Cardiac muscle cell (in vitro differentiated cells and primary cell): ENCODE results near the gene RTKN. TPM values are rescaled to one million over a fixed set of nuclear protein-coding genes. Genes with fewer than 3 reads are reported as not detected.

Source experiments
- DNase-seq, 2 donors: peaks; one replicate each; pipeline versions ENCODE4 v3.0.0 to v3.0.0-alpha.2; 2010 to 2017; ENCODE audit warnings: low read depth in 1 of 2, low spot score in 1 of 2
- H3K27ac ChIP-seq: fragments of 200-600 bp; sonication (generic); 2 replicates; pipeline ENCODE4 v1.5.1; 2016
- H3K27me3 ChIP-seq: fragments of 200-600 bp; sonication (generic); 2 replicates; pipeline ENCODE4 v1.6.0; 2016; ENCODE audit warnings: control low read depth
- H3K36me3 ChIP-seq: fragments of 200-600 bp; sonication (generic); 2 replicates; pipeline ENCODE4 v1.5.1; 2016; ENCODE audit warnings: control low read depth
- H3K4me1 ChIP-seq: fragments of 200-600 bp; sonication (generic); 2 replicates; pipeline ENCODE4 v1.8.1; 2017; ENCODE audit warnings: low read depth, mild to moderate bottlenecking, mixed run types
- H3K4me3 ChIP-seq: fragments of 200-600 bp; sonication (generic); 2 replicates; pipeline ENCODE4 v1.5.1; 2016; ENCODE audit warnings: mild to moderate bottlenecking
- H3K9me3 ChIP-seq: fragments of 200-600 bp; sonication (generic); 2 replicates; pipeline ENCODE4 v1.5.1; 2017; ENCODE audit warnings: low read depth, mild to moderate bottlenecking, control low read depth
- polyA plus RNA-seq: library from polyadenylated mRNA; unstranded; fragments of >200 nt; fragmentation: Nextera tagmentation; extraction: Ambion mirVana; gene quantifications from 2 replicates; pipeline ENCODE4 v1.2.1, GENCODE V29; 2016
- total RNA-seq: library from RNA; depleted of rRNA; stranded (reverse); fragments of >200 nt; gene quantifications from 2 replicates; pipeline ENCODE4 v1.2.3, GENCODE V29; 2016
- TF ChIP-seq, protein P1 (sequence below): IDR thresholded peaks from 2 replicates; pipeline ENCODE4 v1.5.1; 2012; ENCODE audit warnings: low read depth, mild to moderate bottlenecking, low read length

RTKN gene
- total and polyA plus RNA-seq, 2 experiments from 2014 or later = 53.3 to 61.7 TPM

GRCh38 chr2:74430502-74430901 is 11.2 kb downstream of the RTKN start:
- no peaks in the 10 kb centered on the region for H3K9me3 ChIP-seq
- no peak for DNase-seq
- H3K4me3 ChIP-seq = no peak overlapping the region
- TF ChIP-seq, protein P1, sequence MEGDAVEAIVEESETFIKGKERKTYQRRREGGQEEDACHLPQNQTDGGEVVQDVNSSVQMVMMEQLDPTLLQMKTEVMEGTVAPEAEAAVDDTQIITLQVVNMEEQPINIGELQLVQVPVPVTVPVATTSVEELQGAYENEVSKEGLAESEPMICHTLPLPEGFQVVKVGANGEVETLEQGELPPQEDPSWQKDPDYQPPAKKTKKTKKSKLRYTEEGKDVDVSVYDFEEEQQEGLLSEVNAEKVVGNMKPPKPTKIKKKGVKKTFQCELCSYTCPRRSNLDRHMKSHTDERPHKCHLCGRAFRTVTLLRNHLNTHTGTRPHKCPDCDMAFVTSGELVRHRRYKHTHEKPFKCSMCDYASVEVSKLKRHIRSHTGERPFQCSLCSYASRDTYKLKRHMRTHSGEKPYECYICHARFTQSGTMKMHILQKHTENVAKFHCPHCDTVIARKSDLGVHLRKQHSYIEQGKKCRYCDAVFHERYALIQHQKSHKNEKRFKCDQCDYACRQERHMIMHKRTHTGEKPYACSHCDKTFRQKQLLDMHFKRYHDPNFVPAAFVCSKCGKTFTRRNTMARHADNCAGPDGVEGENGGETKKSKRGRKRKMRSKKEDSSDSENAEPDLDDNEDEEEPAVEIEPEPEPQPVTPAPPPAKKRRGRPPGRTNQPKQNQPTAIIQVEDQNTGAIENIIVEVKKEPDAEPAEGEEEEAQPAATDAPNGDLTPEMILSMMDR = no peak
- peaks cover 31% of the 10 kb centered on the region for H3K36me3 ChIP-seq
- no peak overlapping the region for H3K27ac ChIP-seq
- no peaks in the 10 kb centered on the region for H3K27me3 ChIP-seq
- no peaks in the 10 kb centered on the region for H3K4me1 ChIP-seq

- Histone ChIP-seq H3K27ac (no peak overlapping the region), H3K9me3 (no peaks in the 10 kb centered on the region), H3K27me3 (no peaks in the 10 kb centered on the region), H3K4me3 (no peak overlapping the region), H3K36me3 (peaks cover 36% of the 10 kb centered on the region), H3K4me1 (no peaks in the 10 kb centered on the region)
- TF ChIP-seq, protein P1 = no peak
- DNase-seq = no peak
These were observed 12.0 kb downstream of the RTKN start for GRCh38 chr2:74429487-74430451.

DNA sequence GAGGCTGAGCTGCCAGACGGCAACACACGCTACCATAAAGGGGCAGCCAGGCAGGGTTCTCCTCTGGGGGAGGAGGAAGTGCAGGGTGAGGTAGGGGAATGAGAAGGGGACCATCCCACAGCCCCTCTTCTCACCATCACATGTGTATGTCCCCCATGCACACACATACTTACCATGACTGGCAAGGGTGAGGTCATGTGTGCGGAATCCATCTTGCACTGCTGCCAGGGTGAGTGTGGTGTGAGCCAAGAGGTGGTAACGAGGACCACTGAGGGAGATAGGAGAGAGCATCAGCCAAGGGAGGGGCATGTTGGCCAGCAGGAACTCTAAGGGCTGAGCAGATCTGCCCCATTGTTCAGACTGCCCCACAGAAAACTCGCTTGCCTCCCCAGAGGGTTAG is 13.1 kb downstream of the RTKN start:
- Histone ChIP-seq H3K9me3 (no peaks in the 10 kb centered on the region), H3K36me3 (peaks cover 38% of the 10 kb centered on the region), H3K4me1 (no peaks in the 10 kb centered on the region), H3K4me3 (no peak overlapping the region), H3K27me3 (no peaks in the 10 kb centered on the region), H3K27ac (no peak overlapping the region)
- TF ChIP-seq, protein P1 = no peak
- no peak for DNase-seq

DNA sequence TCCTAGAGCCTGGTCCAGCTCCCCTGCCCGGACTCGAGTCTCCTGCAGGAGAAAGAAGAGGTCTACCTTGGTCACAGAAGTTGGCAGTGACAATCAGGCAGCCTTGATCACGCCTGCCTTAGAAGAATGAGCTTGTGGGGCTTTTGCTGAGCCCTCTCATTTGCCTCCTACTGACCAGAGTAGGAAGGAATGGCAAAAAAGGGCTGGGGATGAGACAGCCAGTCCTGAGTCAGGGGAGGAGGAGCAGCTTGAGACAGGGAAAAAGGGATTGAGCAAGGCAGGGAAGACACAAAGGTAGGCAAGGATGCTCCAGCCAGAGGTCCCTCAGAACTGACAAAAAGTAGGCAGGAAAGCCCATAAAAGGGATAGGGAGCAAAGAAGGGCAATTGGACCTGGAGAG is 14.2 kb downstream of the RTKN start:
- Histone ChIP-seq H3K4me1 (no peaks in the 10 kb centered on the region), H3K36me3 (peaks cover 38% of the 10 kb centered on the region), H3K9me3 (no peaks in the 10 kb centered on the region), H3K27me3 (no peaks in the 10 kb centered on the region), H3K27ac (no peak overlapping the region), H3K4me3 (no peak overlapping the region)
- no peak for DNase-seq
- TF ChIP-seq, protein P1 = no peak

DNA sequence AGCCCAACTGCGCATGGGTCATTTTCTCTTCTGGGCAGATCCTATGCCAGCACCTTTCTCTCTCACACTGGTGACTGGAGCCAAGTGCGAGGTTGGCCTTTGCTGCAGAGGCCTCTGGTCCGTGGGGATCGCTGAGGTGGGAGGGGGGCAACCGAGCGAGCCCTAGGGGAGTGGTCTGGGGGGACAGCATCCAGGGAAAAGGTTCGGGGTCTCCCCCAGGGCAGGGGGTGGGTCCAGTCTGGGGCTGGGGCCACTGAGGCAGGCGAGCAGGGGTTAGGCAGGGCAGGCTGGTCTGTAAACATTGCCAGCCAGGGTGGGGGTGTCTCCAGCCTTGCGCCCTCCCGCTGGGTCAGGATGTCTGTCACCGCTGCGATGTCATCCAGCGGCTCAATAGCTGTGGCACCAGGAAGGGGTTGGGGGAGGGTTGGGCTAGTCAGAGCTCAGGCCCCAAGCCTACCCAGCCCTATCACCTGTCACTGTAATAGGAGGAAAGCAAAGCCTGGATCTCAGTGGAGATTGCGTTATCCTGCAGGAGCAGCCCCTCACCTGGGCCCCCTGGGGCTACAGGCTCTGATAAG is 15.5 kb downstream of the RTKN start:
- H3K27me3 ChIP-seq = no peaks in the 10 kb centered on the region
- no peaks in the 10 kb centered on the region for H3K9me3 ChIP-seq
- peaks cover 27% of the 10 kb centered on the region for H3K36me3 ChIP-seq
- peak overlapping the region; percentile 72 for H3K27ac ChIP-seq
- no peak overlapping the region for H3K4me3 ChIP-seq
- H3K4me1 ChIP-seq = no peaks in the 10 kb centered on the region
- TF ChIP-seq, protein P1 = no peak
- DNase-seq = no peak
